HG02623 (cell line): Measurements from ENCODE around the gene LHCGR.
"Not testable (repeated sequence)": the region's sequence is repeated elsewhere in the genome, so short reads cannot be mapped to it uniquely, and the experiment has no call there.

Source experiments
- ATAC-seq: cut with Tn5 transposase; IDR thresholded peaks from one replicate; pipeline ENCODE4 v1.9.1; 2021; ENCODE audit warnings: moderate library complexity; ENCODE audit not compliant: unreplicated experiment

Gene LHCGR

GRCh38 chr2:48713647-48714046 lies 41.9 kb downstream of the LHCGR start:
- ATAC-seq, result no peak

DNA sequence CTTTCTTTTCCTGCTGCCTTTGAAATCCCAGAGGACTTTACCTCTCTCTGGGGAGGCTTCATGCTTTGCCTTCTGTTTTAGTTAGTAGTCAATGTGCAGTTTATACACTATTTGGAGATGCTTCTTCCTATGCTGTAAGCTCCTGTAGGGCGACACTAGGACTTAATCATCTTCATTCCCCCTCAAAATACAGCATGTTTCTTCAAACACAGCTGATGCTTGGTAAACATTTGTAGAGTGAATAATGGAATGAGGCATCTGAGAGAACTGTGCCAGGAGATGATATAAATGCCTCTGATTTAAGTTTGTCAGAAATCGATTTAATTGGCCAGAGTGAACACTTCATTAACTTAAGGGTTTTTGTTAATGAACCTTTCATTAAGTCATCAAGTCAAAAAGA lies 43.4 kb downstream of the LHCGR start:
- ATAC-seq, result no peak

DNA sequence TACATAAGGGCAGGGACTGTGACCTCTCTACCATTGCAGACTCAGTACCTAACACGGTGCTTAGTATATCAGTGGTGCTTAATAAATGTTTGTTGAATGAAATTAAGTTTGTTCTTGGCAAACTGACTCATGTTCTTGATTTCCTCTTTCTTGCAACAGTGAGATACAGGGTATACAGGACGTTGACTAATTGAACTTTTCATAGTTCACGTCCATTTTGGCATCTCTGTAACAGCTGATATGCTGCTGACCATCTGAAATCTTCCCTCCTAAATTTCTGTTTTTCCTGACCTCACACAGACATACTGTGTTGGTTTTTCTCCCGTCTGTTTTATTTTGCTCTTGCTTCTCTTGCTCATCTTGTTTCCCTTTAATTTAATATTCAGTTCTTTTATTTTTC lies 44.2 kb downstream of the LHCGR start:
- ATAC-seq, result no peak

DNA sequence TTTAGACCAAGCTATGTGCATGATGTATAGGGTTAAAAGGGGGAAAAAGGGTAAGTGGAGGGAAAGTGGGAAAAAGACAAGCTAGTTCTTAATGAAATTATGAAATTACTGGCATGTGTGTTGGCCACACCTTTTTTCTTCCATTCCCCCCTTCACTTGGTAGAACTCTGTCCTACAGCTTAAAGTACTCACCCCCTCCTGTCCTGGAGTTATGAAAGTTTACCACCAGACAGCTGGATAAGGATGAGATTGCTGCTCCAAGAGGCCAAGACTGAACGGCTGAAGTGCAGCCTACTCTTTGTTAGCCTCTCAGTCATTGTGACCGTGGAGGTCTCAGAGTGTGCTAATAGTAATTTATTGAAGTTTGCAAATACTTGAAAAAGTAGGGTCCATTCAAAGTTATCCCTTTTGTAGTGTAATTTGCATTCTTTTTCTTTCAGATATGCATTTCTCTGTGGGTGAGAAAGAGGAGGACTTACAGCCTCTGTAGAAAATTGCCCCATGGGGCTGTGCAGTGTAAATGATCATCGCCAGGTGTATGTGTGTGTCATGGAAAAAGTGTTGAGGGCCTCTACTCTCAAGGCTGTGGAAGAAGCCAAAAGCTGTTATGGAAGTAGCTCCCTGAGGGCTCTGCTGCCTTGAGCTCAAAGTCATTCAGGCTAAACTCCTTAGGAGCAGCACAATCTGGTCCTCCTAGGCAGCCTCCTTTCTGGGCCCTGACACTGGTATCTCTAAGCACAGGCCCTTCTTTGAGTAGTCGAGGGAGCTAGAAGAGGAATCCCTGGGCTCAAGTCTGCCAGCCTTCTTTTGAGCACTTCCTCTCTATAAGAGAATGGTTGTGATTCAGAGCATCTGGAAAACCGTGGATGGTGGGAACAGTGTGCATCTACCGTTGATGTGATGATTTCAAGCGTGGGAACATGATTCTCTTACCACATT lies 46.2 kb downstream of the LHCGR start:
- no peak for ATAC-seq

DNA sequence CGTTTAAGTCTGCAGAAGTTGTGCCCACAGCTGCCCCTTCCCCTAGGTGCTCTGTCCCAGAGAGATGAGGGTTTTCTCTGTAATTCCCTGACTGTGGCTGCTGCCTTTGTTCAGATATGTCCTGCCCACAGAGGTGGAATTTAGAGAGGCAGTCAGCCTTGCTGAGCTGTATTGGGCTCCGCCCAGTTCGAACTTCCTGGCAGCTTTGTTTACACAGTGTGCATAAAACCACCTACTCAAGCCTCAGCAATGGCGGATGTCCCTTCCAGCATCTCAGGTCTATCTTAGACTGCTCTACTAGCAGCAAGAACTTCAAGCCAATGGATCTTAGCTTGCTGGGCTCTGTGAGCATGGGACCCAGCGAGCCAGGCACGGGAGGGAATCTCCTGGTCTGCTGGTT lies 48.1 kb downstream of the LHCGR start:
- no peak for ATAC-seq

DNA sequence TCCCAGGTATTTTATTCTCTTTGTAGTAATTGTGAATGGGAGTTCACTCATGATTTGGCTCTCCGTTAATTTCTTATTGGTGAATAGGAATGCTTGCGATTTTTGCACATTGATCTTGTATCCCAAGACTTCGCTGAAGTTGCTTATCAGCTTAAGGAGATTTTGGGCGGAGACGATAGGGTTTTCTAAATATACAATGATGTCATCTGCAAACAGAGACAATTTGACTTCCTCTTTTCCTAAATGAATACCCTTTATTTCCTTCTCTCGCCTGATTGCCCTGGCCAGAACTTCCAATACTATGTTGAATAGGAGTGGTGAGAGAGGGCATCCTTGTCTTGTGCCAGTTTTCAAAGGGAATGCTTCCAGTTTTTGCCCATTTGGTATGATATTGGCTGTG lies 51.9 kb downstream of the LHCGR start:
- ATAC-seq, result not testable (repeated sequence)

GRCh38 chr2:48699348-48699930 lies 56.1 kb downstream of the LHCGR start:
- ATAC-seq, result no peak

DNA sequence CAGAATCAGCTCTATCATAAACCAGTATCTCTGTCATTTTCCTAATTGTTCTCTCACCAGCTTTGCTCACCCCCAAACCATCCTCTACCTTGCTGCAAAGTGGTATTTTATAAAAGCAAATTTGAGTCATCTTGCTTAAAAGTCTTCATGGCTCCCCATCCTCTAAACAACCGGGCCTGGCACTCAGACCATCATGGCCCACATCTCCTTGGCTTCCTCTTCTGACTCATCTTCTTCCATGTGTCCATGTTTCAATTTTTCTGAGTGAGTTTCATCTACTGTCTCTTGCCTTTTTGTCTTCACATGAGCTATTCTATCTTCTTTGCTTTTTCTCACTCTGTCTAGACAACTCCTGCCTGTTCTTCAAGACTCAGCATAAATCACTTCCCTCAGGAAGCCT lies 58.6 kb downstream of the LHCGR start:
- no peak for ATAC-seq

DNA sequence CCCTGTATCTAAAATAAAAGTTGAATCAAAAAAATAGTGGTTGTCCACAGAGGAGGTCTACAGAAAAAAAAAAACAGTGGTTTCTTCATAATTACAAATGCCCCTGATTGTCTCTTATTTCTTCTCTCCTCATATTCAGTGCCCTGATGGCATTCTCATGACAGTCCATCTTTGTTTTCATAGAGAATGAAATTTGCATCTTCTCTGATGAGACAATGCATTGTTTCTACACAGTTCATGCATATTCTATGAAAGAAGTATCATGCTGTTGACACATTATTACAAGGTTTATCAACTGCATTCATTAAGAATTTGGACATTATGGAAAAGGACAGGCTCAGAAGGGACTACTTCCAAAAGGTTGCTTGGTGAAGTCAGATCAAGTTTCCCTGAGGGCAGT lies 59.5 kb downstream of the LHCGR start:
- no peak for ATAC-seq

DNA sequence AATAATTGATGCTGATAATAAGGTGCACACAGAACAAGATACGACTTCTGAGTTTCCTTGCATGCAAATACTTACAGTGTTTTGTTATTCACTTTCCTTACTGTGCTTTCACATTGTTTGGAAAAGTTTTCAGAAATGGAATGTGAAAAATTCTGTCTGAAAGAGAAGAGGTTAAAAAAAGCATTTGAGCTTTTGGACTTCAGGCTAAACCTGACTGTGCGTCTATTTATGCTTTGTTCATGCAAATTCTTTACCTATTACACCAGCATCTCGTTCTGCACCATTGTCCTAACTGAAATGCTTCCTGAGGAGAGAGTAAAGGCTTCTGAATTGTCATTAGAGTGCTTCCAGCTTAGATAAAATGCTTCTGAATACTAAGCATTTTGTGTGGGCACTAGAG lies 61.4 kb downstream of the LHCGR start:
- ATAC-seq, result no peak

DNA sequence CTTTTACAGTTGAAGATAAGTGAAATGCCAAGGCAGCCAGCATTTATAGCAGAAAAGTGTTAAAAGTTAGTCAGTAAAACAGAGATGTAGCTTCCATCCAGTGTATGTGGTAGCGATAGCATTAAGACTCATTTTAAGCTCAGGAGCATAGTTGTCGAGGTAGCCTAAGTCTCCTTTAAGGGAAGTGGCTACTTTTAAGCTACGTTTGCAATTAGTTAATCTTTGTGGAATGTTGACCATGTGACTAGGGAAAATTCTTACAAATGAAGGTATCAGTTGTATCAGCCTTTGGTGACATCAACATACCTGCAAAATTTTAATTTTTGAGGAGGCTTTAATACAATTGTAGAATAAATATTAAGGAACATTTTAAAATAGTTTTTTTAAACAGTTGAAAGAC lies 61.9 kb downstream of the LHCGR start:
- no peak for ATAC-seq

DNA sequence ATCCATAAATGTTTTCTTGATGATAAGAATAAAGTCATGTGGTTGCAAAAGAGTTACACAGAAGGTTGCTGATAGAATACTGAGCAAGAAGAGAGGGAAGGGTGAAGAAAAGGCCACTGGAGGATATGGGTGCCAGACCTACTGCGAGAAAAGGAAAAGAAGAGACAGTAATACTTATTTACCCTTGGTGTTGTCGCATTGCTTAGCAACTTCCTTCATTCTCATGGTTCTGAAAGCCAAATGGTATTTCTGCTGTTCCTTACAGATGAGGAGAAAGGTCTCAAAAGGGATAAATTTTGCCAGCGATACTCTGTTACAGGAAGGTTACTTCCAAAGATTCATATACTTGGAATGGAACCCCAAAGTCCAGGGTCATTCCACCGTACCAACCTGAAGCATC lies 62.5 kb downstream of the LHCGR start:
- no peak for ATAC-seq

- no peak for ATAC-seq
These were observed 63.4 kb downstream of the LHCGR start for GRCh38 chr2:48691935-48692691.

- ATAC-seq, result no peak
These were observed 70.4 kb downstream of the LHCGR start for GRCh38 chr2:48685126-48685525.

DNA sequence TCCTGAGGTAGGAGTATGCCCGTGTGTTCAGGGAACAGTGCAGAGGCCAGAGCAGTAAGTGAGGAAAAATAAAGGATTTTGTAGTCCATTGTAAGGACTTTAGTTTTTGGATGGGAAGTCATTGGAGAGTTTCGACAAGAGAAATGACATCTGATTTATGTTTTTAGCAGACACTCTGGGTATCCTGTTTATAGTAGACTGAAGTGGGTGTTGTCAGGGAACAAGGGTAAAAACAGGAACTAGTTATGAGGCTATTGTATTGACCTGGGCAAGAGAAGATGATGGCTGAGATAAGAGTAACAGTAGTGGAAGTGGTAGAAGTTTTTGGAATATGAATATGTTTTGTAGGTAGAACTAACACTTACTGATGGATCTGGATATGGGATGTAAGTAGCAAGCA lies 78.1 kb downstream of the LHCGR start:
- ATAC-seq, result no peak

- no peak for ATAC-seq
These were observed 80.6 kb downstream of the LHCGR start for GRCh38 chr2:48674933-48675332.

GRCh38 chr2:48673581-48673980 lies 81.9 kb downstream of the LHCGR start:
- ATAC-seq, result no peak

DNA sequence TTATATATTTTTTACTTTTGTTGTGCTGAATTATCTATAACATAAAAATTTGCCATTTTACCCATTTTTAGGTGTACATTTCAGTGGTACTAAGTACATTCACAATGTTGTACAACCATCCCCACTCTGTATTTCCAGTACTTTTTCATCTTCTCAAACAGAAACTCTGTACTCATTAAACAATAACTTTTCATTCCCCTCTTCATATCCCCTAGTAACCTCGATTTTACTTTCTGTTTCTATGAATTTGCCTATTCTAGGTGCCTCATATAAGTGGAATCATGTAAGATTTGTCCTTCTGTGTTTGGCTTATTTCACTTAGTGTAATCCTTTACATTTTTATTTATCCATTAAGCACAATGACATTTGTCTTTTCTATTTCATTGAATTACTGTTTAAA lies 86.5 kb downstream of the LHCGR start:
- peak; percentile 87 for ATAC-seq

DNA sequence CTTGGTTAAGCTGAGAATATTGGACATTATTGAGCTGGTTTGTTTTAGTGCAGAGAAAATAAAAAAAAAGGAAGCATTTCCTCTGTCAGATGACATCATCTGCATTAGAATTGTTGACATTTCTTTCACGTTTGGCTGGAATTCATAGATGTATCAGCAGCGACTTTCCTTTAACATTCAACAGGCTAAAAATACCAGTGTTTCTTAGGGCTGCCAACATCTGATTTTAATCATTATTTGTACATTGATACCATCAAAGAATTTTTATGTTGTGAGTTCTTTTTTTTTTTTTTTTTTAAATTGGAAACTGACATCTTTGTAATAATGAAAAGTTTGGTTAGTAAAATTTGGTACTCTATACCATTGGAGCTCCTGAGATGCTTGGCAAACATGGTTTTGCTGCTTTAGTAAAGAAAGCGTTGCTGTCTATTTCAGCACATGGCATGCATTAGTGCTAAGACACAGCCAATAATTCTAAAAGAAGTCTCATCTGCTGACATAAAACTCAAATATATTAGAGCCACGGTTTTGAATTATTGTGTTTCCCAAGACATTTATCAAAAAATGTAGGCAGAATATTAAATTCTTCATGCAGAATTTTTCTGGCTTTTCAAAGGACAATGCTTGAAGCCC lies 104.2 kb downstream of the LHCGR start:
- no peak for ATAC-seq

DNA sequence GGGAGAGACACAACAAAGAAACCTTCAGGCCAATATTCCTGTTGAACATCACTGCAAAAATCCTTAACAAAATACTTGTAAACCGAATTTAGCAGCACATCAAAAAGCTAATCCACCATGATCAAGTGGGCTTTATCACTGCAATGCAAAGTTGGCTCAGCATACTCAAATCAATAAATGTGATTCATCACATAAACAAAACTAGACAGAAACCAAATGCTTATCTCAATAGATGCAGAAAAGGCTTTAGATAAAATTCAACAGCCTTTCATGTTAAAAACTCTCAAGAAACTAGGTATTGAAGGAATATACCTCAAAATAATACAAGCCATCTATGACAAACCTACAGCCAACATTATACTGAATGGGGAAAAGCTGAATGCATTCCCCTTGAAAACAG lies 117.3 kb downstream of the LHCGR start:
- no peak for ATAC-seq
